H1 (cell line): Measurements from ENCODE around the gene KCTD7. TPM values are rescaled to one million over a fixed set of nuclear protein-coding genes. Genes with fewer than 3 reads are reported as not detected.
"Not testable (repeated sequence)": the region's sequence is repeated elsewhere in the genome, so short reads cannot be mapped to it uniquely, and the experiment has no call there.

Experiments
- CTCF ChIA-PET: fragments of 300-600 bp; sonication (Branson Sonifier 250); formaldehyde crosslinking; loops from one replicate; lab custom pipeline; 2021; ENCODE audit not compliant: partially characterized antibody; lab: Charles Lee
- POLR2A ChIA-PET: fragments of 300-600 bp; sonication (Branson Sonifier 250); formaldehyde crosslinking; loops from one replicate; lab custom pipeline; 2021; ENCODE audit warnings: inconsistent platforms; ENCODE audit not compliant: partially characterized antibody; lab: Charles Lee
- DNase-seq, 2 experiments: peaks; one replicate each; pipeline versions ENCODE4 v3.0.0 to v3.0.0-alpha.2; 2010 to 2022; ENCODE audit warnings: low spot score in 2 of 2, low read depth in 1 of 2, mixed read lengths in 1 of 2
- FAIRE-seq: peaks from 2 replicates; lab custom pipeline; 2011; peaks lifted over from hg19 to GRCh38; lab: Jason Lieb, UNC
- H2AFZ ChIP-seq: 2 replicates; pipeline ENCODE4 v1.8.1; 2012; ENCODE audit warnings: low read length, inconsistent platforms
- H2AK5ac ChIP-seq: 2 replicates; pipeline ENCODE4 v1.6.1; 2013; ENCODE audit warnings: low read depth, low read length
- H2BK120ac ChIP-seq: replicated peaks from 2 replicates; pipeline ENCODE3; 2013; ENCODE audit warnings: low read depth, low read length, inconsistent platforms
- H2BK12ac ChIP-seq: 2 replicates; pipeline ENCODE4 v1.6.1; 2013; ENCODE audit warnings: low read depth, low read length
- H2BK15ac ChIP-seq: 2 replicates; pipeline ENCODE4 v1.6.1; 2013; ENCODE audit warnings: low read length
- H2BK20ac ChIP-seq: 2 replicates; pipeline ENCODE4 v1.6.1; 2013; ENCODE audit warnings: low read length
- H2BK5ac ChIP-seq: 2 replicates; pipeline ENCODE4 v1.6.1; 2013; ENCODE audit warnings: low read depth, low read length
- H3K14ac ChIP-seq: 2 replicates; pipeline ENCODE4 v1.6.1; 2013; ENCODE audit warnings: inconsistent platforms; ENCODE audit not compliant: insufficient read length
- H3K18ac ChIP-seq: 2 replicates; pipeline ENCODE4 v1.6.1; 2013; ENCODE audit warnings: low read length; ENCODE audit errors: extremely low read depth
- H3K23ac ChIP-seq: 2 replicates; pipeline ENCODE4 v1.6.1; 2013; ENCODE audit warnings: inconsistent platforms; ENCODE audit not compliant: insufficient read length
- H3K23me2 ChIP-seq: 2 replicates; pipeline ENCODE4 v1.6.1; 2013; ENCODE audit warnings: low read depth, low read length
- H3K27ac ChIP-seq: 2 replicates; pipeline ENCODE4 v1.6.1; 2011; ENCODE audit warnings: low read depth, low read length, inconsistent platforms
- H3K27me3 ChIP-seq, 4 experiments: replicated peaks in 1 of 4; 1 replicate in 1 of 4; 2 replicates in 3 of 4; pipeline versions ENCODE4 v1.6.1 to v1.8.1; 2011 to 2013; ENCODE audit warnings: low read length in 3 of 4, mild to moderate bottlenecking in 3 of 4, inconsistent platforms in 2 of 4, mixed read lengths in 2 of 4, moderate library complexity in 1 of 4; ENCODE audit not compliant: control insufficient read depth in 3 of 4, insufficient read depth in 3 of 4; ENCODE audit errors: extremely low read depth in 1 of 4
- H3K36me3 ChIP-seq, 4 experiments: 2 replicates each; pipeline versions ENCODE4 v1.6.1 to v1.8.1; 2011 to 2013; ENCODE audit warnings: mild to moderate bottlenecking in 4 of 4, low read length in 3 of 4, moderate library complexity in 2 of 4, control low read depth in 1 of 4, inconsistent platforms in 1 of 4; ENCODE audit not compliant: insufficient read depth in 4 of 4, control insufficient read depth in 2 of 4
- H3K4ac ChIP-seq: replicated peaks from 2 replicates; pipeline ENCODE3; 2013; ENCODE audit warnings: low read length, low read depth, mixed read lengths, inconsistent platforms; ENCODE audit not compliant: insufficient read length
- H3K4me1 ChIP-seq, 4 experiments: replicated peaks in 1 of 4; 1 replicate in 1 of 4; 2 replicates in 3 of 4; pipeline versions ENCODE4 v1.6.1 to v1.8.1; 2011 to 2013; ENCODE audit warnings: low read length in 3 of 4, inconsistent platforms in 2 of 4, mixed read lengths in 1 of 4; ENCODE audit not compliant: insufficient read depth in 4 of 4, control insufficient read depth in 3 of 4
- H3K4me2 ChIP-seq, 2 experiments: 2 replicates each; pipeline versions ENCODE4 v1.6.1 to v1.8.1; 2011 to 2013; ENCODE audit warnings: low read depth in 2 of 2, low read length in 2 of 2, control low read depth in 1 of 2, inconsistent platforms in 1 of 2, mild to moderate bottlenecking in 1 of 2; ENCODE audit not compliant: insufficient read depth in 1 of 2
- H3K4me3 ChIP-seq, 4 experiments: fragments of 200-600, 300-600 bp in 1 of 4; sonication (generic), shearing (Covaris generic), sonication (Bioruptor Twin) in 1 of 4; 2 replicates each; pipeline versions ENCODE4 v1.5.1 to v1.8.1; 2011 to 2016; ENCODE audit warnings: low read length in 4 of 4, low read depth in 3 of 4, control low read depth in 2 of 4, inconsistent platforms in 2 of 4, mild to moderate bottlenecking in 2 of 4, mixed read lengths in 1 of 4, moderate library complexity in 1 of 4; ENCODE audit not compliant: insufficient read depth in 2 of 4; ENCODE audit errors: extremely low read depth in 1 of 4
- H3K56ac ChIP-seq: replicated peaks from 2 replicates; pipeline ENCODE3; 2013; ENCODE audit warnings: low read depth, mild to moderate bottlenecking, mixed read lengths, low read length, inconsistent platforms; ENCODE audit not compliant: insufficient read length
- H3K79me1 ChIP-seq: 2 replicates; pipeline ENCODE4 v1.6.1; 2013; ENCODE audit warnings: low read depth, low read length, control low read depth
- H3K79me2 ChIP-seq, 2 experiments: 2 replicates each; pipeline versions ENCODE4 v1.6.1 to v1.8.1; 2012 to 2013; ENCODE audit warnings: low read length in 2 of 2, mild to moderate bottlenecking in 2 of 2, inconsistent platforms in 1 of 2; ENCODE audit not compliant: insufficient read depth in 2 of 2, control insufficient read depth in 1 of 2
- H3K9ac ChIP-seq, 4 experiments: replicated peaks in 1 of 4; 1 replicate in 1 of 4; 2 replicates in 3 of 4; pipeline versions ENCODE4 v1.6.1 to v1.8.1; 2011 to 2013; ENCODE audit warnings: low read depth in 3 of 4, low read length in 3 of 4, control low read depth in 2 of 4, mild to moderate bottlenecking in 2 of 4, moderate library complexity in 2 of 4, inconsistent platforms in 1 of 4; ENCODE audit errors: extremely low read depth in 1 of 4
- H3K9me3 ChIP-seq, 2 experiments: 2 replicates each; pipeline versions ENCODE4 v1.6.1 to v1.8.1; 2012 to 2013; ENCODE audit warnings: mild to moderate bottlenecking in 2 of 2, moderate library complexity in 2 of 2, control low read depth in 1 of 2, inconsistent platforms in 1 of 2, low read depth in 1 of 2, low read length in 1 of 2, mixed read lengths in 1 of 2; ENCODE audit not compliant: insufficient read depth in 2 of 2
- H4K20me1 ChIP-seq, 2 experiments: replicated peaks in 1 of 2; 2 replicates each; pipeline versions ENCODE3 to v1.8.1; 2011 to 2013; ENCODE audit warnings: inconsistent platforms in 2 of 2, low read length in 2 of 2, mild to moderate bottlenecking in 1 of 2; ENCODE audit not compliant: insufficient read depth in 2 of 2, control insufficient read depth in 1 of 2
- H4K5ac ChIP-seq: 2 replicates; pipeline ENCODE4 v1.6.1; 2013; ENCODE audit warnings: low read length, low read depth, mixed read lengths, inconsistent platforms; ENCODE audit not compliant: insufficient read length
- H4K8ac ChIP-seq: 2 replicates; pipeline ENCODE4 v1.8.0; 2013; ENCODE audit warnings: mild to moderate bottlenecking, moderate library complexity, low read length, inconsistent platforms; ENCODE audit not compliant: insufficient read depth; ENCODE audit errors: extremely low read depth
- H4K91ac ChIP-seq: replicated peaks from 2 replicates; pipeline ENCODE3; 2013; ENCODE audit warnings: low read length, mixed read lengths, inconsistent platforms; ENCODE audit not compliant: insufficient read length
- WGBS, 2 experiments: shearing (Covaris generic) in 1 of 2; methylation state at CpG; one replicate each; pipeline versions ENCODE4 v1.1.6 to v1.1.7; 2013 to 2015; ENCODE audit warnings: low lambda C conversion rate in 2 of 2, mixed read lengths in 2 of 2, inconsistent platforms in 1 of 2, low coverage in 1 of 2, missing lambda C conversion rate in 1 of 2; ENCODE audit not compliant: insufficient replicate concordance in 2 of 2, insufficient coverage in 1 of 2, insufficient read length in 1 of 2; ENCODE audit errors: extremely low coverage in 1 of 2, missing lambda C conversion rate in 1 of 2; 5-methylcytosine and 5-hydroxymethylcytosine counted together
- polyA plus RNA-seq, 7 experiments: library from polyadenylated mRNA; depleted of rRNA in 3 of 7; stranded (reverse) in 5 of 7; unstranded in 2 of 7; fragments of >200 nt in 5 of 7; fragments of 200-250 nt in 2 of 7; gene quantifications; 1 replicate in 5 of 7; 2 replicates in 1 of 7; 4 replicates in 1 of 7; pipeline versions ENCODE4 v1.2.1 to v1.2.3, GENCODE V29; 2011 to 2013; ENCODE audit warnings: missing spikeins in 2 of 7, mixed read lengths in 2 of 7
- total RNA-seq: library from RNA; stranded (reverse); fragmentation: NEBNext Ultra II Directional; extraction: Animal tissue kit (Norgen Biotek cat#: 25700); gene quantifications from 2 replicates; pipeline ENCODE4 v1.2.1, GENCODE V29; 2021

KCTD7 gene
- total and polyA plus RNA-seq, 2 of the 8 experiments (the other 6 are each of a cell fraction or from before 2014, with no cell fraction given): 8.6 to 11.9 TPM

GRCh38 chr7:66588226-66588625 lies 40.5 kb upstream of the KCTD7 start:
- Histone ChIP-seq H4K20me1 (peaks cover 6 to 11% of the 10 kb centered on the region in 2 experiments), H3K79me1 (peaks cover 10% of the 10 kb centered on the region), H3K79me2 (peaks cover 28 to 86% of the 10 kb centered on the region in 2 experiments)
- H4K8ac ChIP-seq, H3K56ac ChIP-seq, H3K27me3 ChIP-seq, H3K14ac ChIP-seq, H3K9ac ChIP-seq, H2BK5ac ChIP-seq, H3K18ac ChIP-seq, H3K27ac ChIP-seq, H3K4me3 ChIP-seq, H2AFZ ChIP-seq, H3K4me1 ChIP-seq, H2BK120ac ChIP-seq, H3K4ac ChIP-seq, H4K91ac ChIP-seq, H3K9me3 ChIP-seq, H4K5ac ChIP-seq, DNase-seq, H2BK20ac ChIP-seq, H3K4me2 ChIP-seq, H3K36me3 ChIP-seq, FAIRE-seq, H2BK15ac ChIP-seq, H3K23ac ChIP-seq, H3K23me2 ChIP-seq, POLR2A ChIA-PET, H2AK5ac ChIP-seq, H2BK12ac ChIP-seq: not testable (repeated sequence)
- WGBS, 2 experiments: no CpG with 5 or more reads among the region's 1 CpG
- CTCF ChIA-PET: interaction anchor here (2.5 kb wide), 1 partner anchor 30 kb away, joined by 6 read pairs; no protein-coding TSS in a partner anchor
